ENCODE results near the gene NR5A2. TPM values are rescaled to one million over a fixed set of nuclear protein-coding genes. Genes with fewer than 3 reads are reported as not detected.

NR5A2 gene
- total RNA-seq, 2 donors from 2014 or later = 98.3 to 202 TPM

DNA sequence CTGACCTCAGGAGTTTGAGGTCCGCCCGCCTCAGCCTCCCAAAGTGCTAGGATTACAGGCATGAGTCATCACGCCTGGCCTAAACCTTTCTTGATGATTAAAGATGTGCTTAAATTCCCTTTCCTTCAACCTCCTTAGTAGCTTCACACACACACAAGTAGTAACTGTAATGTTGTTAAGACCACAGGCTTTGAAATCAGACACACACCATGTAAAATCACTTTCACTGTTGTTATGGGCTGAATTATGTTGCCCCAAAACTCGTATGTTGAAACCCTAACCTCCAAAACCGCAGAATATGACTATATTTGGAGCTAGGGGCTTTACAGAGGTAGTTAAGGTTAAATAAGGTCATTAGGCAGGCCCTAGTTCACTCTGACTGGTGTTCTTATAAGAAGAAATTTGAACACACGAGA, 180.2 kb downstream of the NR5A2 start:
- H3K27ac ChIP-seq = no peak overlapping the region
- no peaks in the 10 kb centered on the region for H3K4me1 ChIP-seq
- TF ChIP-seq, protein P1, sequence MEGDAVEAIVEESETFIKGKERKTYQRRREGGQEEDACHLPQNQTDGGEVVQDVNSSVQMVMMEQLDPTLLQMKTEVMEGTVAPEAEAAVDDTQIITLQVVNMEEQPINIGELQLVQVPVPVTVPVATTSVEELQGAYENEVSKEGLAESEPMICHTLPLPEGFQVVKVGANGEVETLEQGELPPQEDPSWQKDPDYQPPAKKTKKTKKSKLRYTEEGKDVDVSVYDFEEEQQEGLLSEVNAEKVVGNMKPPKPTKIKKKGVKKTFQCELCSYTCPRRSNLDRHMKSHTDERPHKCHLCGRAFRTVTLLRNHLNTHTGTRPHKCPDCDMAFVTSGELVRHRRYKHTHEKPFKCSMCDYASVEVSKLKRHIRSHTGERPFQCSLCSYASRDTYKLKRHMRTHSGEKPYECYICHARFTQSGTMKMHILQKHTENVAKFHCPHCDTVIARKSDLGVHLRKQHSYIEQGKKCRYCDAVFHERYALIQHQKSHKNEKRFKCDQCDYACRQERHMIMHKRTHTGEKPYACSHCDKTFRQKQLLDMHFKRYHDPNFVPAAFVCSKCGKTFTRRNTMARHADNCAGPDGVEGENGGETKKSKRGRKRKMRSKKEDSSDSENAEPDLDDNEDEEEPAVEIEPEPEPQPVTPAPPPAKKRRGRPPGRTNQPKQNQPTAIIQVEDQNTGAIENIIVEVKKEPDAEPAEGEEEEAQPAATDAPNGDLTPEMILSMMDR (IDR thresholded peaks at IDR 0.05) = no peak
- no peak overlapping the region for H3K4me3 ChIP-seq
- 68 to 94% methylated on average over 6 of the region's 6 CpGs for WGBS, 2 donors
- ATAC-seq (no peak), DNase-seq (no peak)
- H3K9me3 ChIP-seq = no peaks in the 10 kb centered on the region
- intact Hi-C loops (cut with DNase I) = no loop called here
- H3K36me3 ChIP-seq (replicated peaks in 1 of 2; ENCODE audit: insufficient read depth in 1 of 2, low read depth in 2 of 2) = no peaks in the 10 kb centered on the region
- no peaks in the 10 kb centered on the region for H3K27me3 ChIP-seq

DNA sequence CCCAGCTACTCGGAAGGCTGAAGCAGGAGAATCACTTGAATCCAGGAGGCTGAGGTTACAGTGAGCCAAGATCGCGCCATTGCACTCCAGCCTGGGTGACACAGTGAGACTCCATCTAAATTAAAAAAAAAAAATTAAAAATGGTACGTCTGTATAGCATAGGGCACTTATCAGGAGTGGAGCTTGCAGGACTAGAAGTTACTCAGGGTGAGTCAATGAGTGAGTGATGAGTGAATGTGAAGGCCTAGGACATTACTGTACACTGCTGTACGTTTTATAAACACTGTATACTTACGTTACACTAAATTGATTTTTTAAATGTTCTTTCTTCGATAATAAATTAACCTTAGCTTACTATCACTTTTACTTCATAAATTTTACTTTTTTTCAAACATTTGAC, 183.6 kb downstream of the NR5A2 start:
- no peak overlapping the region for H3K4me3 ChIP-seq
- no peak overlapping the region for H3K27ac ChIP-seq
- H3K36me3 ChIP-seq (replicated peaks in 1 of 2; ENCODE audit: insufficient read depth in 1 of 2, low read depth in 2 of 2) = no peaks in the 10 kb centered on the region
- DNase-seq (no peak), ATAC-seq (no peak)
- no peaks in the 10 kb centered on the region for H3K9me3 ChIP-seq
- intact Hi-C loops (cut with DNase I) = no loop called here
- 73 to 79% methylated on average over 6 to 7 of the region's 7 CpGs for WGBS, 2 donors
- TF ChIP-seq POLR2A (IDR thresholded peaks at IDR 0.05) = no peak
- TF ChIP-seq, protein P1 (IDR thresholded peaks at IDR 0.05) = no peak
- no peaks in the 10 kb centered on the region for H3K4me1 ChIP-seq
- no peaks in the 10 kb centered on the region for H3K27me3 ChIP-seq

DNA sequence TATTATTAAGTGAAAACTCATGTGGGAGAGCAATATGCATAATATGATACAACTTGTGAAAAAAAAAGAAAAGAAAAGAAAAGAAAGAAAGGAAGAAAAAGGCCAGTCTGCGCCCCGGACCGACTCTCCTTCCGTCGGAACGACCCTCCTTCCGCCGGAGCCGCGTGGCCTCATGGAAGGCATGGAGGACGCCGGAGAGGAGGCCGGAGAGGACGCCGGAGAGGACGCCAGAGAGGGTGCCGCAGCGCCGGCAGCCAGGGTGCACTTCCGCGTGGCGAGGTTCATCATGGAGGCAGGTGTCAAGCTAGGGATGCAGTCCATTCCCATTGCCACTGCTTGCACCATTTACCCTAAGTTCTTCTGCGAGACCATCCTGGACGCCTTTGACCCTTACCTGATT, 185.9 kb downstream of the NR5A2 start:
- WGBS, 2 donors = 86 to 93% methylated on average over 23 to 24 of the region's 24 CpGs

DNA sequence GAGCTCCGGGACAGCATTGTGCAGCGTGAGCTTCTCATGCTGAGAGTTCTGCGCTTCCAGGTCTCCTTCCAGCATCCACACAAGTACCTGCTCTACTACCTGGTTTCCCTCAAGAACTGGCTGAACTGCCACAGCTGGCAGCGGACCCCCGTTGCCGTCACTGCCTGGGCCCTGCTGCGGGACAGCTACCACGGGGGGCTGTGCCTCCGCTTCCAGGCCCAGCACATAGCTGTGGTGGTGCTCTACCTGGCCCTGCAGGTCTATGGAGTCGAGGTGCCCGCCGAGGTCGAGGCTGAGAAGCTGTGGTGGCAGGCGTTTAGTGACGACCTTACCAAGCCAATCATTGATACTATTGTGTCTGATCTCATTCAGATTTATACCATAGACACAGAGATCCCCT, 186.4 kb downstream of the NR5A2 start:
- no peaks in the 10 kb centered on the region for H3K27me3 ChIP-seq
- TF ChIP-seq, protein P1 (IDR thresholded peaks at IDR 0.05) = no peak
- no peak for TF ChIP-seq POLR2A (IDR thresholded peaks at IDR 0.05)
- H3K27ac ChIP-seq = no peak overlapping the region
- no peak for DNase-seq
- no peak overlapping the region for H3K4me3 ChIP-seq
- intact Hi-C loops (cut with DNase I) = no loop called here
- H3K4me1 ChIP-seq = no peaks in the 10 kb centered on the region
- no peaks in the 10 kb centered on the region for H3K36me3 ChIP-seq (replicated peaks in 1 of 2; ENCODE audit: insufficient read depth in 1 of 2, low read depth in 2 of 2)
- H3K9me3 ChIP-seq = no peaks in the 10 kb centered on the region
- no peak for ATAC-seq
- WGBS, 2 donors = 91 to 100% methylated on average over 1 to 13 of the region's 15 CpGs

More for the DNA sequence above, 185.9 kb downstream of the NR5A2 start:
- H3K27ac ChIP-seq = no peak overlapping the region
- no peaks in the 10 kb centered on the region for H3K4me1 ChIP-seq
- H3K9me3 ChIP-seq = no peaks in the 10 kb centered on the region
- no peak overlapping the region for H3K4me3 ChIP-seq
- TF ChIP-seq, protein P1 (IDR thresholded peaks at IDR 0.05) = no peak
- TF ChIP-seq POLR2A (IDR thresholded peaks at IDR 0.05) = no peak
- ATAC-seq (no peak), DNase-seq (no peak)
- intact Hi-C loops (cut with DNase I) = no loop called here
- H3K36me3 ChIP-seq (replicated peaks in 1 of 2; ENCODE audit: insufficient read depth in 1 of 2, low read depth in 2 of 2) = no peaks in the 10 kb centered on the region
- H3K27me3 ChIP-seq = no peaks in the 10 kb centered on the region

DNA sequence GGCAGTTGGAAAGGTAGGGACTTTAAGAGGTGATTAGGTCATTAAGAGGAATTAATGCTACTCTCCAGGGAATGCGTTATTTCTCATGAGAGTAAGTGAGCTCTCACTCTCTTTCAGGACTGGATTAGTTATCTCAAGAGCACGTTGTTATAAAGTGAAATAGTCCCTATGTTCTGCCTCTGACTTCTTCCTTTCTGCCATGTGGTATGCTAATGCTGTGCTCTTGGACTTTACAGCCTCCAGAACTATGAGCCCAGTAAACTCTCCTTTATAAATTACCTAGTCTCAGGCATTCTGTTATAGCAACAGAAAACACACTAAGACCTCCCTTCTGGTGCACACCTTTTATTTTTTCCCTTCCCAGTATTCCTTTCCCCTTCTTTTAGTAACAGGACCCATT, 187.8 kb downstream of the NR5A2 start:
- TF ChIP-seq POLR2A (IDR thresholded peaks at IDR 0.05) = no peak
- TF ChIP-seq, protein P1 (IDR thresholded peaks at IDR 0.05) = no peak
- WGBS, 2 donors = 79 to 83% methylated on average over 2 of the region's 2 CpGs
- Histone ChIP-seq H3K4me3 (no peak overlapping the region), H3K4me1 (no peaks in the 10 kb centered on the region), H3K27ac (no peak overlapping the region), H3K9me3 (no peaks in the 10 kb centered on the region), H3K27me3 (no peaks in the 10 kb centered on the region), H3K36me3 (replicated peaks in 1 of 2; ENCODE audit: insufficient read depth in 1 of 2, low read depth in 2 of 2) (no peaks in the 10 kb centered on the region)
- ATAC-seq (no peak), DNase-seq (no peak)
- intact Hi-C loops (cut with DNase I) = no loop called here

All from body of pancreas (tissue), 4 donors.